Skeletal muscle cell (primary cell): Measurements from ENCODE around the gene POU2AF2.
A peak's percentile ranks its signal among the peaks of the same experiment; 100 is the strongest.
"Not testable (repeated sequence)": the region's sequence is repeated elsewhere in the genome, so short reads cannot be mapped to it uniquely, and the experiment has no call there.

ENCODE experiments used
- DNase-seq: peaks from one replicate; pipeline ENCODE4 v3.0.0-alpha.2; 2010; ENCODE audit warnings: low read depth
- H3K4me3 ChIP-seq: 2 replicates; pipeline ENCODE4 v1.5.1; 2011; ENCODE audit warnings: low read depth, mild to moderate bottlenecking, control low read depth, low read length, moderate library complexity

POU2AF2 gene

GRCh38 chr11:111245425-111245824, at the start of gene POU2AF2:
POU2AF2 (plus strand) TSS chr11:111245725; CDS start chr11:111245854, 129 bp downstream.
- no peak for DNase-seq

GRCh38 chr11:111200010-111200534, 45.5 kb upstream of the POU2AF2 start:
- no peak for DNase-seq
- H3K4me3 ChIP-seq = no peak overlapping the region

More at GRCh38 chr11:111245425-111245824, at the start of gene POU2AF2:
- H3K4me3 ChIP-seq = no peak within 1 kb of the TSS

GRCh38 chr11:111204211-111204610, 41.3 kb upstream of the POU2AF2 start:
- H3K4me3 ChIP-seq = no peak overlapping the region
- no peak for DNase-seq

- DNase-seq = no peak
- no peak overlapping the region for H3K4me3 ChIP-seq
These were observed 39.7 kb upstream of the POU2AF2 start for GRCh38 chr11:111205632-111206385.

GRCh38 chr11:111206472-111206871, 39.1 kb upstream of the POU2AF2 start:
- peak; percentile 8 for DNase-seq
- no peak overlapping the region for H3K4me3 ChIP-seq

- no peak for DNase-seq
- H3K4me3 ChIP-seq = no peak overlapping the region
These were observed 38.3 kb upstream of the POU2AF2 start for GRCh38 chr11:111207213-111207612.

GRCh38 chr11:111209543-111210355, 35.8 kb upstream of the POU2AF2 start:
- no peak overlapping the region for H3K4me3 ChIP-seq
- DNase-seq = no peak

- no peak overlapping the region for H3K4me3 ChIP-seq
- no peak for DNase-seq
These were observed 32.3 kb upstream of the POU2AF2 start for GRCh38 chr11:111213256-111213655.

GRCh38 chr11:111220721-111221120, 24.8 kb upstream of the POU2AF2 start:
- DNase-seq = no peak
- H3K4me3 ChIP-seq = no peak overlapping the region

- DNase-seq = no peak
- no peak overlapping the region for H3K4me3 ChIP-seq
These were observed 24.3 kb upstream of the POU2AF2 start for GRCh38 chr11:111221208-111221607.

GRCh38 chr11:111221936-111222335, 23.6 kb upstream of the POU2AF2 start:
- not testable (repeated sequence) for H3K4me3 ChIP-seq, DNase-seq

- not testable (repeated sequence) for DNase-seq, H3K4me3 ChIP-seq
These were observed 22.6 kb upstream of the POU2AF2 start for GRCh38 chr11:111222821-111223455.

GRCh38 chr11:111225881-111226280, 19.6 kb upstream of the POU2AF2 start:
- no peak overlapping the region for H3K4me3 ChIP-seq
- no peak for DNase-seq

- no peak overlapping the region for H3K4me3 ChIP-seq
- DNase-seq = no peak
These were observed 15.9 kb upstream of the POU2AF2 start for GRCh38 chr11:111229604-111230003.

- DNase-seq = no peak
- no peak overlapping the region for H3K4me3 ChIP-seq
These were observed 15.4 kb upstream of the POU2AF2 start for GRCh38 chr11:111230122-111230465.

- no peak overlapping the region for H3K4me3 ChIP-seq
- DNase-seq = no peak
These were observed 13.7 kb upstream of the POU2AF2 start for GRCh38 chr11:111231836-111232235.

- no peak overlapping the region for H3K4me3 ChIP-seq
- DNase-seq = no peak
These were observed 9.1 kb upstream of the POU2AF2 start for GRCh38 chr11:111236383-111236782.

- H3K4me3 ChIP-seq = no peak overlapping the region
- no peak for DNase-seq
These were observed 7.6 kb upstream of the POU2AF2 start for GRCh38 chr11:111237926-111238325.

- no peak for DNase-seq
- H3K4me3 ChIP-seq = no peak overlapping the region
These were observed 1.4 kb downstream of the POU2AF2 start for GRCh38 chr11:111246956-111247355.

- H3K4me3 ChIP-seq = no peak overlapping the region
- DNase-seq = no peak
These were observed 5.4 kb downstream of the POU2AF2 start for GRCh38 chr11:111250936-111251335.
